ENCODE data around the gene MAP3K5. TPM values are rescaled to one million over a fixed set of nuclear protein-coding genes. Genes with fewer than 3 reads are reported as not detected.
A peak's percentile ranks its signal among the peaks of the same experiment; 100 is the strongest.

MAP3K5 gene
- total RNA-seq, 6 donors from 2014 or later = 26.4 to 45.1 (median 41.8) TPM

GRCh38 chr6:136769124-136769523 is 23.2 kb downstream of the MAP3K5 start:
- no peak overlapping the region for H3K27ac ChIP-seq
- ATAC-seq (ENCODE audit: low FRiP score in 2 of 2) = no peak
- H3K27me3 ChIP-seq = no peaks in the 10 kb centered on the region
- H3K9me3 ChIP-seq = no peaks in the 10 kb centered on the region
- peaks cover 41 to 64% (median 58%) of the 10 kb centered on the region in 4 donors for H3K4me1 ChIP-seq
- H3K36me3 ChIP-seq = no peaks in the 10 kb centered on the region
- no peak overlapping the region for H3K4me3 ChIP-seq
- 97 to 100% methylated on average over 2 of the region's 2 CpGs for WGBS, 2 donors
- no peak for DNase-seq
- TF ChIP-seq EP300 (IDR thresholded peaks at IDR 0.05) (no peak), POLR2A (IDR thresholded peaks at IDR 0.05) (no peak), POLR2AphosphoS5 (IDR thresholded peaks at IDR 0.05) (no peak)
- TF ChIP-seq, protein P1, sequence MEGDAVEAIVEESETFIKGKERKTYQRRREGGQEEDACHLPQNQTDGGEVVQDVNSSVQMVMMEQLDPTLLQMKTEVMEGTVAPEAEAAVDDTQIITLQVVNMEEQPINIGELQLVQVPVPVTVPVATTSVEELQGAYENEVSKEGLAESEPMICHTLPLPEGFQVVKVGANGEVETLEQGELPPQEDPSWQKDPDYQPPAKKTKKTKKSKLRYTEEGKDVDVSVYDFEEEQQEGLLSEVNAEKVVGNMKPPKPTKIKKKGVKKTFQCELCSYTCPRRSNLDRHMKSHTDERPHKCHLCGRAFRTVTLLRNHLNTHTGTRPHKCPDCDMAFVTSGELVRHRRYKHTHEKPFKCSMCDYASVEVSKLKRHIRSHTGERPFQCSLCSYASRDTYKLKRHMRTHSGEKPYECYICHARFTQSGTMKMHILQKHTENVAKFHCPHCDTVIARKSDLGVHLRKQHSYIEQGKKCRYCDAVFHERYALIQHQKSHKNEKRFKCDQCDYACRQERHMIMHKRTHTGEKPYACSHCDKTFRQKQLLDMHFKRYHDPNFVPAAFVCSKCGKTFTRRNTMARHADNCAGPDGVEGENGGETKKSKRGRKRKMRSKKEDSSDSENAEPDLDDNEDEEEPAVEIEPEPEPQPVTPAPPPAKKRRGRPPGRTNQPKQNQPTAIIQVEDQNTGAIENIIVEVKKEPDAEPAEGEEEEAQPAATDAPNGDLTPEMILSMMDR (IDR thresholded peaks at IDR 0.05) = no peak

DNA sequence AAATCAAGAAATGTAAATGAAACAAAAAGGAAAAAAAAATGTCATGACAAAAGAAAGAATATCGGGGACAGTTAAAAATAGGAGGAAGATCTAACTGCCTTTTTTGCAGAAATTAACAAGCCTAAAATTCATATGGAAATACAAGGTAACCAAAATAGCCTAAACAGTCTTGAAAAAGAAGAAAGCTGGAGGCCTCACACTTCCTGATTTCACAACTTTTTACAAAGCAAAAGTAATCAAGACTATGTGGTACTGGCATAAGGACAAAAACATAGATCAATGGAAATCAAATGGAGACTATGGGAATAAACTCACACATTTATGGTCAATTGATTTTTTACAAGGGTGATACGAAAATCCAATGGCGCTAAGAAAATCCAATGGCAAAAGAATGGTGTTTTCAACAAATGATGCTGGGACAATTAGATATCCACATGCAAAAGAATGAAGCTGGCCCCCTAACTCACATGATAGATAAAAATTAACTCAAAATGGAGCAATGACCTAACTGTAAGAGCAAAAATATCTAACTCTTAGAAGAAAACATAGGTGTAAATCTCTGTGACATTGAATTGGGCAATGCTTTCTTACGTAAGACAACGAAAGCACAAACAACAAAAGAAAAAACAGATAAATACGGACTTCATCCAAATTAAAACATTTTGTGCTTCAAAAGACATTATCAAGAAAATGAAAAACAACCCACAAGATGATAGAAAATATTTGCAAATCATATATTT is 24.5 kb downstream of the MAP3K5 start:
- Histone ChIP-seq H3K27ac (peak overlapping the region in 2 of 4 donors; percentile 28 to 70), H3K4me3 (no peak overlapping the region), H3K4me1 (peaks cover 37 to 59% (median 57%) of the 10 kb centered on the region in 4 donors), H3K36me3 (no peaks in the 10 kb centered on the region), H3K9me3 (no peaks in the 10 kb centered on the region), H3K27me3 (no peaks in the 10 kb centered on the region)
- WGBS, 2 donors = 75 to 79% methylated on average over 6 of the region's 6 CpGs
- ATAC-seq (ENCODE audit: low FRiP score in 2 of 2) (no peak), DNase-seq (no peak)
- TF ChIP-seq POLR2AphosphoS5 (IDR thresholded peaks at IDR 0.05) (no peak), POLR2A (IDR thresholded peaks at IDR 0.05) (no peak), EP300 (IDR thresholded peaks at IDR 0.05) (no peak)
- TF ChIP-seq, protein P1 (IDR thresholded peaks at IDR 0.05) = no peak

GRCh38 chr6:136767103-136767502 is 25.2 kb downstream of the MAP3K5 start:
- no peaks in the 10 kb centered on the region for H3K27me3 ChIP-seq
- H3K9me3 ChIP-seq = no peaks in the 10 kb centered on the region
- 34% methylated on average over 2 of the region's 2 CpGs for WGBS, 2 donors
- H3K36me3 ChIP-seq = no peaks in the 10 kb centered on the region
- DNase-seq = no peak
- H3K4me1 ChIP-seq = peaks cover 38 to 59% (median 58%) of the 10 kb centered on the region in 4 donors
- peak overlapping the region in 3 of 4 donors; percentile 13 to 70 (median 28) for H3K27ac ChIP-seq
- ATAC-seq (ENCODE audit: low FRiP score in 2 of 2) = no peak
- no peak overlapping the region for H3K4me3 ChIP-seq
- TF ChIP-seq POLR2AphosphoS5 (IDR thresholded peaks at IDR 0.05) = no peak
- TF ChIP-seq, protein P1 (IDR thresholded peaks at IDR 0.05) = no peak
- no peak for TF ChIP-seq EP300 (IDR thresholded peaks at IDR 0.05)
- TF ChIP-seq POLR2A (IDR thresholded peaks at IDR 0.05) = no peak

DNA sequence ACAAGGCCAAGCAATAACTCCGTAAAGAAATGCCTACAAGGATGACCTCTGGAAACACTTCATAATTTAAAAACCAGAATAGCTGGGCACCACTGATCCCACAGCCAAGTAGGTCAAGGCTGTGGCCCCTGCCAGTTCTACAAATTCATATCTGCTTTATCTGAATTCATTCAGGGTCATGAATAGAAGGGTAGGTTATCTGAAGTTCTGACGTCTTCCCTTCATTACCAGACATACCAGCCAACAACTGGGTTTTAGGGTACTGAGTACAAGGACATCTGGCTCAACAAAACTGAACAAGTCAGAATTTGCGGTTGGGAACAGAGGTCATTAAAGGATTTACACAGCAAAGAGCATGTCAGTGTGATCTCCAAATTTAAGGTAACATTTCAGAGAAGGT is 26.0 kb downstream of the MAP3K5 start:
- DNase-seq (no peak), ATAC-seq (ENCODE audit: low FRiP score in 2 of 2) (no peak)
- Histone ChIP-seq H3K27me3 (no peaks in the 10 kb centered on the region), H3K9me3 (no peaks in the 10 kb centered on the region), H3K36me3 (no peaks in the 10 kb centered on the region), H3K27ac (peak overlapping the region in 1 of 4 donors; percentile 13), H3K4me1 (peaks cover 41 to 63% (median 59%) of the 10 kb centered on the region in 4 donors), H3K4me3 (no peak overlapping the region)
- TF ChIP-seq POLR2A (IDR thresholded peaks at IDR 0.05) = no peak
- TF ChIP-seq, protein P1 (IDR thresholded peaks at IDR 0.05) = no peak
- no peak for TF ChIP-seq POLR2AphosphoS5 (IDR thresholded peaks at IDR 0.05)
- TF ChIP-seq EP300 (IDR thresholded peaks at IDR 0.05) = no peak
- 67 to 72% methylated on average over 3 of the region's 3 CpGs for WGBS, 2 donors
